Measurements from ENCODE around the gene KCNQ2.
A peak's percentile ranks its signal among the peaks of the same experiment; 100 is the strongest.

KCNQ2 gene

GRCh38 chr20:63435552-63435951 is 36.9 kb downstream of the KCNQ2 start:
- H3K4me3 Mint-ChIP-seq, result no peak overlapping the region

GRCh38 chr20:63434599-63435378 is 37.7 kb downstream of the KCNQ2 start:
- peaks cover 14% of the 10 kb centered on the region for H3K27me3 Mint-ChIP-seq
- no peaks in the 10 kb centered on the region for H3K9me3 Mint-ChIP-seq
- H3K4me3 Mint-ChIP-seq, result peak overlapping the region; percentile 45
- H3K27ac Mint-ChIP-seq, result peak overlapping the region; percentile 72
- H3K4me1 Mint-ChIP-seq (ENCODE audit: low read depth), result peaks cover 8% of the 10 kb centered on the region
- H3K36me3 Mint-ChIP-seq (ENCODE audit: low read depth), result no peaks in the 10 kb centered on the region

More at GRCh38 chr20:63435552-63435951, 36.9 kb downstream of the KCNQ2 start:
- Mint-ChIP-seq H3K36me3 (ENCODE audit: low read depth) (no peaks in the 10 kb centered on the region), H3K27ac (no peak overlapping the region), H3K4me1 (ENCODE audit: low read depth) (peaks cover 8% of the 10 kb centered on the region), H3K9me3 (no peaks in the 10 kb centered on the region), H3K27me3 (peaks cover 14% of the 10 kb centered on the region)

- Mint-ChIP-seq H3K27ac (peak overlapping the region; percentile 15), H3K4me1 (ENCODE audit: low read depth) (peaks cover 8% of the 10 kb centered on the region), H3K27me3 (peaks cover 14% of the 10 kb centered on the region), H3K36me3 (ENCODE audit: low read depth) (no peaks in the 10 kb centered on the region), H3K4me3 (no peak overlapping the region), H3K9me3 (no peaks in the 10 kb centered on the region)
These were observed 38.5 kb downstream of the KCNQ2 start for GRCh38 chr20:63433756-63434531.

- Mint-ChIP-seq H3K4me1 (ENCODE audit: low read depth) (peaks cover 8% of the 10 kb centered on the region), H3K9me3 (no peaks in the 10 kb centered on the region), H3K27me3 (peaks cover 14% of the 10 kb centered on the region), H3K27ac (no peak overlapping the region), H3K4me3 (no peak overlapping the region), H3K36me3 (ENCODE audit: low read depth) (no peaks in the 10 kb centered on the region)
These were observed 39.1 kb downstream of the KCNQ2 start for GRCh38 chr20:63433351-63433750.

- no peaks in the 10 kb centered on the region for H3K9me3 Mint-ChIP-seq
- peaks cover 14% of the 10 kb centered on the region for H3K27me3 Mint-ChIP-seq
- H3K36me3 Mint-ChIP-seq (ENCODE audit: low read depth), result no peaks in the 10 kb centered on the region
- no peak overlapping the region for H3K27ac Mint-ChIP-seq
- no peak overlapping the region for H3K4me3 Mint-ChIP-seq
- peaks cover 8% of the 10 kb centered on the region for H3K4me1 Mint-ChIP-seq (ENCODE audit: low read depth)
These were observed 39.7 kb downstream of the KCNQ2 start for GRCh38 chr20:63432577-63433325.

GRCh38 chr20:63431944-63432343 is 40.5 kb downstream of the KCNQ2 start:
- H3K4me1 Mint-ChIP-seq (ENCODE audit: low read depth), result peaks cover 8% of the 10 kb centered on the region
- H3K27ac Mint-ChIP-seq, result no peak overlapping the region
- no peaks in the 10 kb centered on the region for H3K9me3 Mint-ChIP-seq
- no peaks in the 10 kb centered on the region for H3K36me3 Mint-ChIP-seq (ENCODE audit: low read depth)
- peaks cover 10% of the 10 kb centered on the region for H3K27me3 Mint-ChIP-seq
- H3K4me3 Mint-ChIP-seq, result no peak overlapping the region

GRCh38 chr20:63430891-63431290 is 41.6 kb downstream of the KCNQ2 start:
- Mint-ChIP-seq H3K4me1 (ENCODE audit: low read depth) (peaks cover 8% of the 10 kb centered on the region), H3K4me3 (no peak overlapping the region), H3K36me3 (ENCODE audit: low read depth) (no peaks in the 10 kb centered on the region), H3K27me3 (peaks cover 9% of the 10 kb centered on the region), H3K27ac (no peak overlapping the region), H3K9me3 (no peaks in the 10 kb centered on the region)

- Mint-ChIP-seq H3K36me3 (ENCODE audit: low read depth) (no peaks in the 10 kb centered on the region), H3K27me3 (peaks cover 7% of the 10 kb centered on the region), H3K9me3 (no peaks in the 10 kb centered on the region), H3K4me3 (no peak overlapping the region), H3K4me1 (ENCODE audit: low read depth) (peaks cover 5% of the 10 kb centered on the region), H3K27ac (no peak overlapping the region)
These were observed 42.5 kb downstream of the KCNQ2 start for GRCh38 chr20:63429992-63430391.

GRCh38 chr20:63428906-63429575 is 43.4 kb downstream of the KCNQ2 start:
- H3K9me3 Mint-ChIP-seq, result no peaks in the 10 kb centered on the region
- H3K27ac Mint-ChIP-seq, result no peak overlapping the region
- no peaks in the 10 kb centered on the region for H3K36me3 Mint-ChIP-seq (ENCODE audit: low read depth)
- H3K4me1 Mint-ChIP-seq (ENCODE audit: low read depth), result no peaks in the 10 kb centered on the region
- no peak overlapping the region for H3K4me3 Mint-ChIP-seq
- peaks cover 3% of the 10 kb centered on the region for H3K27me3 Mint-ChIP-seq

- no peaks in the 10 kb centered on the region for H3K36me3 Mint-ChIP-seq (ENCODE audit: low read depth)
- H3K9me3 Mint-ChIP-seq, result no peaks in the 10 kb centered on the region
- H3K4me1 Mint-ChIP-seq (ENCODE audit: low read depth), result no peaks in the 10 kb centered on the region
- H3K27ac Mint-ChIP-seq, result no peak overlapping the region
- H3K27me3 Mint-ChIP-seq, result no peaks in the 10 kb centered on the region
- H3K4me3 Mint-ChIP-seq, result no peak overlapping the region
These were observed 44.6 kb downstream of the KCNQ2 start for GRCh38 chr20:63427724-63428330.

- H3K4me1 Mint-ChIP-seq (ENCODE audit: low read depth), result no peaks in the 10 kb centered on the region
- H3K36me3 Mint-ChIP-seq (ENCODE audit: low read depth), result no peaks in the 10 kb centered on the region
- H3K27ac Mint-ChIP-seq, result no peak overlapping the region
- no peaks in the 10 kb centered on the region for H3K27me3 Mint-ChIP-seq
- H3K9me3 Mint-ChIP-seq, result no peaks in the 10 kb centered on the region
- H3K4me3 Mint-ChIP-seq, result no peak overlapping the region
These were observed 45.2 kb downstream of the KCNQ2 start for GRCh38 chr20:63427206-63427605.

GRCh38 chr20:63425846-63426485 is 46.5 kb downstream of the KCNQ2 start:
- Mint-ChIP-seq H3K27ac (no peak overlapping the region), H3K9me3 (no peaks in the 10 kb centered on the region), H3K4me1 (ENCODE audit: low read depth) (no peaks in the 10 kb centered on the region), H3K36me3 (ENCODE audit: low read depth) (no peaks in the 10 kb centered on the region), H3K27me3 (no peaks in the 10 kb centered on the region), H3K4me3 (no peak overlapping the region)

GRCh38 chr20:63424613-63425012 is 47.8 kb downstream of the KCNQ2 start:
- Mint-ChIP-seq H3K27ac (no peak overlapping the region), H3K4me3 (no peak overlapping the region), H3K4me1 (ENCODE audit: low read depth) (no peaks in the 10 kb centered on the region), H3K36me3 (ENCODE audit: low read depth) (no peaks in the 10 kb centered on the region), H3K9me3 (no peaks in the 10 kb centered on the region), H3K27me3 (no peaks in the 10 kb centered on the region)

- no peaks in the 10 kb centered on the region for H3K4me1 Mint-ChIP-seq (ENCODE audit: low read depth)
- H3K27me3 Mint-ChIP-seq, result no peaks in the 10 kb centered on the region
- H3K9me3 Mint-ChIP-seq, result no peaks in the 10 kb centered on the region
- H3K36me3 Mint-ChIP-seq (ENCODE audit: low read depth), result no peaks in the 10 kb centered on the region
- no peak overlapping the region for H3K27ac Mint-ChIP-seq
- no peak overlapping the region for H3K4me3 Mint-ChIP-seq
These were observed 48.7 kb downstream of the KCNQ2 start for GRCh38 chr20:63423751-63424150.
